ENCODE results near the gene CAPZA3. TPM values are rescaled to one million over a fixed set of nuclear protein-coding genes. Genes with fewer than 3 reads are reported as not detected.

CAPZA3 gene
- total and polyA plus RNA-seq, 10 of the 15 experiments (the other 5 are each of a cell fraction or from before 2014, with no cell fraction given) = not detected

DNA sequence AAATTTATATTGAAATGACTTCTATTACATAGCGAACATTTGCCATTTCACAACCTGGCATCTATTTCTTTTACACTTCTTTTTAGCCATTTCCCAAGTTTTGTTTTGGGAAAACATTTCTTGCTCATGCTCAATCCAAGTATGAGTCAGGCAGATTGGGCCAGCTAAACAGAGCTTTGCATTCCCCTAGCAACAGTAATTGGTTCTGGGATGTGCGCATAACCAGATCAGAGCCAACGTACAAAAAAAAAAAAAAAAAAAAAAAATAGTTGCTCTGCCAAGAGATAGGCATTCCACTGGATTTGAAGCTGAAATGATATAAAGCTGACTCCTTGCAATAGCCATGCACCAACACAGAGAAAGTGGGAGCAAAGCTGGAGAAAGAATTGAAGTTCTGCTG lies 37.6 kb upstream of the CAPZA3 start:
- FAIRE-seq = no peak
- Histone ChIP-seq H3K4me1 (ENCODE audit: control insufficient read depth, insufficient read depth, low read length) (no peaks in the 10 kb centered on the region), H3K4me2 (ENCODE audit: control insufficient read depth, insufficient read depth) (no peak overlapping the region), H3K4me3 (no peak overlapping the region), H3K9me3 (replicated peaks; ENCODE audit: control insufficient read depth, insufficient read depth, low read length) (no peaks in the 10 kb centered on the region), H3K9ac (ENCODE audit: control insufficient read depth, insufficient read depth, low read length) (no peak overlapping the region), H3K36me3 (ENCODE audit: control insufficient read depth in 2 of 2, insufficient read depth in 2 of 2, low read length in 1 of 2) (no peaks in the 10 kb centered on the region), H4K20me1 (ENCODE audit: control insufficient read depth, insufficient read depth) (no peaks in the 10 kb centered on the region), H3K27ac (ENCODE audit: control insufficient read depth, insufficient read depth) (no peak overlapping the region), H3K79me2 (ENCODE audit: control insufficient read depth, insufficient read depth, low read length) (no peaks in the 10 kb centered on the region), H3K27me3 (replicated peaks in 1 of 2; ENCODE audit: control insufficient read depth in 2 of 2, insufficient read depth in 2 of 2, low read length in 1 of 2) (no peaks in the 10 kb centered on the region), H2AFZ (ENCODE audit: control insufficient read depth, low read depth, low read length) (no peak overlapping the region)
- WGBS (ENCODE audit: insufficient coverage, insufficient replicate concordance, low lambda C conversion rate, missing lambda C conversion rate) = 48% methylated on average over 2 of the region's 3 CpGs
- intact Hi-C loops (cut with micrococcal nuclease; ENCODE audit: unreplicated experiment) (no loop called here), in situ Hi-C loops (cut with MboI) (no loop called here)
- ChIA-PET SMC1A (ENCODE audit: uncharacterized antibody, unreplicated experiment) (no interaction called here), CTCF (no interaction called here), RAD21 (ENCODE audit: unreplicated experiment) (interaction anchor here (0.7 kb wide), 1 partner anchor 25 kb away, joined by 5 read pairs; no protein-coding TSS in a partner anchor), POLR2A (no interaction called here)
- DNase-seq (ENCODE audit: low read depth, low spot score) = no peak
- TF ChIP-seq, protein P1, sequence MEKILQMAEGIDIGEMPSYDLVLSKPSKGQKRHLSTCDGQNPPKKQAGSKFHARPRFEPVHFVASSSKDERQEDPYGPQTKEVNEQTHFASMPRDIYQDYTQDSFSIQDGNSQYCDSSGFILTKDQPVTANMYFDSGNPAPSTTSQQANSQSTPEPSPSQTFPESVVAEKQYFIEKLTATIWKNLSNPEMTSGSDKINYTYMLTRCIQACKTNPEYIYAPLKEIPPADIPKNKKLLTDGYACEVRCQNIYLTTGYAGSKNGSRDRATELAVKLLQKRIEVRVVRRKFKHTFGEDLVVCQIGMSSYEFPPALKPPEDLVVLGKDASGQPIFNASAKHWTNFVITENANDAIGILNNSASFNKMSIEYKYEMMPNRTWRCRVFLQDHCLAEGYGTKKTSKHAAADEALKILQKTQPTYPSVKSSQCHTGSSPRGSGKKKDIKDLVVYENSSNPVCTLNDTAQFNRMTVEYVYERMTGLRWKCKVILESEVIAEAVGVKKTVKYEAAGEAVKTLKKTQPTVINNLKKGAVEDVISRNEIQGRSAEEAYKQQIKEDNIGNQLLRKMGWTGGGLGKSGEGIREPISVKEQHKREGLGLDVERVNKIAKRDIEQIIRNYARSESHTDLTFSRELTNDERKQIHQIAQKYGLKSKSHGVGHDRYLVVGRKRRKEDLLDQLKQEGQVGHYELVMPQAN (conservative IDR thresholded peaks at IDR 0.05) = no peak
- TF ChIP-seq RBBP5 (conservative IDR thresholded peaks at IDR 0.05) = no peak
- no peak for ATAC-seq
- no TSS peak for BruUV-seq (replicated peaks)

DNA sequence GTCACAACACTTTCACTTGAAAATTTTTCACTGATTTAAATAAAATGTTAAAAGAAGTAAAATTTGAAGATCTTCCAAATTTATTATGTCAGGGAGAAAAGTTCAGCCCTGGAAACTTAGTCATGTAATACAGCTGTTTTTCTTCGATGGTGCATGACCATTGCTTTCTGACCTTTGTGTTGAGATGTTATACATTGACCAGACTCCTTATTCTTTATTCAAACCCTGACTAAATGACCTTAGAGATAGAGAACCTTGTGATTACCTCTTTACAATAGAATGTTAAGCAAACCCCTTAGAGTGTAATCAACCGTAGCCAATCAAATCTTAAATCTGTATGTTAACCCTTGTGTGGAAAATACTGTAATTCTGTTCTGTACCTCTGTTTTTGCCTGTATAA lies 34.6 kb upstream of the CAPZA3 start:
- Histone ChIP-seq H2AFZ (ENCODE audit: control insufficient read depth, low read depth, low read length) (no peak overlapping the region), H3K4me3 (no peak overlapping the region), H3K9ac (ENCODE audit: control insufficient read depth, insufficient read depth, low read length) (no peak overlapping the region), H3K4me1 (ENCODE audit: control insufficient read depth, insufficient read depth, low read length) (no peaks in the 10 kb centered on the region), H3K4me2 (ENCODE audit: control insufficient read depth, insufficient read depth) (no peak overlapping the region), H4K20me1 (ENCODE audit: control insufficient read depth, insufficient read depth) (no peaks in the 10 kb centered on the region), H3K36me3 (ENCODE audit: control insufficient read depth in 2 of 2, insufficient read depth in 2 of 2, low read length in 1 of 2) (no peaks in the 10 kb centered on the region), H3K79me2 (ENCODE audit: control insufficient read depth, insufficient read depth, low read length) (no peaks in the 10 kb centered on the region), H3K27ac (ENCODE audit: control insufficient read depth, insufficient read depth) (no peak overlapping the region), H3K27me3 (replicated peaks in 1 of 2; ENCODE audit: control insufficient read depth in 2 of 2, insufficient read depth in 2 of 2, low read length in 1 of 2) (no peaks in the 10 kb centered on the region), H3K9me3 (replicated peaks; ENCODE audit: control insufficient read depth, insufficient read depth, low read length) (no peaks in the 10 kb centered on the region)
- ChIA-PET CTCF (no interaction called here), SMC1A (ENCODE audit: uncharacterized antibody, unreplicated experiment) (interaction anchor here (0.7 kb wide), 1 partner anchor 178 kb away, joined by 4 read pairs; no protein-coding TSS in a partner anchor), RAD21 (ENCODE audit: unreplicated experiment) (no interaction called here), POLR2A (no interaction called here)
- intact Hi-C loops (cut with micrococcal nuclease; ENCODE audit: unreplicated experiment) = no loop called here
- no peak for TF ChIP-seq BCL11A (IDR thresholded peaks at IDR 0.05; ENCODE audit: low read depth, low read length)
- TF ChIP-seq POLR2A (IDR thresholded peaks at IDR 0.05; ENCODE audit: low read depth, low read length) = no peak
- TF ChIP-seq, protein P2, sequence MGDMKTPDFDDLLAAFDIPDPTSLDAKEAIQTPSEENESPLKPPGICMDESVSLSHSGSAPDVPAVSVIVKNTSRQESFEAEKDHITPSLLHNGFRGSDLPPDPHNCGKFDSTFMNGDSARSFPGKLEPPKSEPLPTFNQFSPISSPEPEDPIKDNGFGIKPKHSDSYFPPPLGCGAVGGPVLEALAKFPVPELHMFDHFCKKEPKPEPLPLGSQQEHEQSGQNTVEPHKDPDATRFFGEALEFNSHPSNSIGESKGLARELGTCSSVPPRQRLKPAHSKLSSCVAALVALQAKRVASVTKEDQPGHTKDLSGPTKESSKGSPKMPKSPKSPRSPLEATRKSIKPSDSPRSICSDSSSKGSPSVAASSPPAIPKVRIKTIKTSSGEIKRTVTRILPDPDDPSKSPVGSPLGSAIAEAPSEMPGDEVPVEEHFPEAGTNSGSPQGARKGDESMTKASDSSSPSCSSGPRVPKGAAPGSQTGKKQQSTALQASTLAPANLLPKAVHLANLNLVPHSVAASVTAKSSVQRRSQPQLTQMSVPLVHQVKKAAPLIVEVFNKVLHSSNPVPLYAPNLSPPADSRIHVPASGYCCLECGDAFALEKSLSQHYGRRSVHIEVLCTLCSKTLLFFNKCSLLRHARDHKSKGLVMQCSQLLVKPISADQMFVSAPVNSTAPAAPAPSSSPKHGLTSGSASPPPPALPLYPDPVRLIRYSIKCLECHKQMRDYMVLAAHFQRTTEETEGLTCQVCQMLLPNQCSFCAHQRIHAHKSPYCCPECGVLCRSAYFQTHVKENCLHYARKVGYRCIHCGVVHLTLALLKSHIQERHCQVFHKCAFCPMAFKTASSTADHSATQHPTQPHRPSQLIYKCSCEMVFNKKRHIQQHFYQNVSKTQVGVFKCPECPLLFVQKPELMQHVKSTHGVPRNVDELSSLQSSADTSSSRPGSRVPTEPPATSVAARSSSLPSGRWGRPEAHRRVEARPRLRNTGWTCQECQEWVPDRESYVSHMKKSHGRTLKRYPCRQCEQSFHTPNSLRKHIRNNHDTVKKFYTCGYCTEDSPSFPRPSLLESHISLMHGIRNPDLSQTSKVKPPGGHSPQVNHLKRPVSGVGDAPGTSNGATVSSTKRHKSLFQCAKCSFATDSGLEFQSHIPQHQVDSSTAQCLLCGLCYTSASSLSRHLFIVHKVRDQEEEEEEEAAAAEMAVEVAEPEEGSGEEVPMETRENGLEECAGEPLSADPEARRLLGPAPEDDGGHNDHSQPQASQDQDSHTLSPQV (IDR thresholded peaks at IDR 0.05) = no peak
- TF ChIP-seq, protein P3, sequence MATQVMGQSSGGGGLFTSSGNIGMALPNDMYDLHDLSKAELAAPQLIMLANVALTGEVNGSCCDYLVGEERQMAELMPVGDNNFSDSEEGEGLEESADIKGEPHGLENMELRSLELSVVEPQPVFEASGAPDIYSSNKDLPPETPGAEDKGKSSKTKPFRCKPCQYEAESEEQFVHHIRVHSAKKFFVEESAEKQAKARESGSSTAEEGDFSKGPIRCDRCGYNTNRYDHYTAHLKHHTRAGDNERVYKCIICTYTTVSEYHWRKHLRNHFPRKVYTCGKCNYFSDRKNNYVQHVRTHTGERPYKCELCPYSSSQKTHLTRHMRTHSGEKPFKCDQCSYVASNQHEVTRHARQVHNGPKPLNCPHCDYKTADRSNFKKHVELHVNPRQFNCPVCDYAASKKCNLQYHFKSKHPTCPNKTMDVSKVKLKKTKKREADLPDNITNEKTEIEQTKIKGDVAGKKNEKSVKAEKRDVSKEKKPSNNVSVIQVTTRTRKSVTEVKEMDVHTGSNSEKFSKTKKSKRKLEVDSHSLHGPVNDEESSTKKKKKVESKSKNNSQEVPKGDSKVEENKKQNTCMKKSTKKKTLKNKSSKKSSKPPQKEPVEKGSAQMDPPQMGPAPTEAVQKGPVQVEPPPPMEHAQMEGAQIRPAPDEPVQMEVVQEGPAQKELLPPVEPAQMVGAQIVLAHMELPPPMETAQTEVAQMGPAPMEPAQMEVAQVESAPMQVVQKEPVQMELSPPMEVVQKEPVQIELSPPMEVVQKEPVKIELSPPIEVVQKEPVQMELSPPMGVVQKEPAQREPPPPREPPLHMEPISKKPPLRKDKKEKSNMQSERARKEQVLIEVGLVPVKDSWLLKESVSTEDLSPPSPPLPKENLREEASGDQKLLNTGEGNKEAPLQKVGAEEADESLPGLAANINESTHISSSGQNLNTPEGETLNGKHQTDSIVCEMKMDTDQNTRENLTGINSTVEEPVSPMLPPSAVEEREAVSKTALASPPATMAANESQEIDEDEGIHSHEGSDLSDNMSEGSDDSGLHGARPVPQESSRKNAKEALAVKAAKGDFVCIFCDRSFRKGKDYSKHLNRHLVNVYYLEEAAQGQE (IDR thresholded peaks at IDR 0.05; ENCODE audit: low read depth, low read length) = no peak
- in situ Hi-C loops (cut with MboI) = no loop called here
- WGBS (ENCODE audit: insufficient coverage, insufficient replicate concordance, low lambda C conversion rate, missing lambda C conversion rate) = 19% methylated on average over 2 of the region's 2 CpGs
- no peak for FAIRE-seq
- no peak for ATAC-seq
- no TSS peak for BruUV-seq (replicated peaks)
- DNase-seq (ENCODE audit: low read depth, low spot score) = no peak

All from GM12878 (cell line).